HG02840 (cell line): ENCODE measurements around the gene ARHGAP23.
"Not testable (repeated sequence)": the region's sequence is repeated elsewhere in the genome, so short reads cannot be mapped to it uniquely, and the experiment has no call there.

Experiments
- ATAC-seq: cut with Tn5 transposase; IDR thresholded peaks from one replicate; pipeline ENCODE4 v1.9.1; 2021; ENCODE audit warnings: mild to moderate bottlenecking, moderate library complexity, moderate number of reproducible peaks; ENCODE audit not compliant: unreplicated experiment, low FRiP score

Gene ARHGAP23

GRCh38 chr17:38508954-38509771 is 80.9 kb downstream of the ARHGAP23 start:
- ATAC-seq, result no peak

GRCh38 chr17:38509772-38510420 is 81.6 kb downstream of the ARHGAP23 start:
- no peak for ATAC-seq

GRCh38 chr17:38510421-38511149 is 82.3 kb downstream of the ARHGAP23 start:
- no peak for ATAC-seq

- no peak for ATAC-seq
Measured at GRCh38 chr17:38511150-38512108, 83.2 kb downstream of the ARHGAP23 start.

GRCh38 chr17:38512473-38513058 is 84.3 kb downstream of the ARHGAP23 start:
- no peak for ATAC-seq

- ATAC-seq, result not testable (repeated sequence)
Measured at GRCh38 chr17:38526526-38526925, 98.3 kb downstream of the ARHGAP23 start.

- not testable (repeated sequence) for ATAC-seq
Measured at GRCh38 chr17:38528141-38528540, 99.9 kb downstream of the ARHGAP23 start.

GRCh38 chr17:38530856-38531255 is 102.6 kb downstream of the ARHGAP23 start:
- ATAC-seq, result not testable (repeated sequence)

GRCh38 chr17:38531761-38532160 is 103.5 kb downstream of the ARHGAP23 start:
- ATAC-seq, result not testable (repeated sequence)

- ATAC-seq, result no peak
Measured at GRCh38 chr17:38532451-38532850, 104.2 kb downstream of the ARHGAP23 start.

- no peak for ATAC-seq
Measured at GRCh38 chr17:38533241-38533640, 105.0 kb downstream of the ARHGAP23 start.

- no peak for ATAC-seq
Measured at GRCh38 chr17:38533866-38534497, 105.7 kb downstream of the ARHGAP23 start.

GRCh38 chr17:38534498-38534885 is 106.2 kb downstream of the ARHGAP23 start:
- ATAC-seq, result no peak

GRCh38 chr17:38535886-38536285 is 107.6 kb downstream of the ARHGAP23 start:
- ATAC-seq, result no peak

- ATAC-seq, result no peak
Measured at GRCh38 chr17:38536661-38537060, 108.4 kb downstream of the ARHGAP23 start.

- ATAC-seq, result no peak
Measured at GRCh38 chr17:38538906-38539305, 110.6 kb downstream of the ARHGAP23 start.

- ATAC-seq, result no peak
Measured at GRCh38 chr17:38539386-38539785, 111.1 kb downstream of the ARHGAP23 start.

GRCh38 chr17:38540514-38541045 is 112.3 kb downstream of the ARHGAP23 start:
- ATAC-seq, result no peak

GRCh38 chr17:38541281-38541680 is 113.0 kb downstream of the ARHGAP23 start:
- ATAC-seq, result no peak
